SKM-1 (cell line): ENCODE measurements around the gene ABLIM2.

Source experiments
- DNase-seq: peaks from one replicate; lab custom pipeline; 2025; ENCODE audit not compliant: unreplicated experiment; lab: John Stamatoyannopoulos, UW

The ABLIM2 gene

DNA sequence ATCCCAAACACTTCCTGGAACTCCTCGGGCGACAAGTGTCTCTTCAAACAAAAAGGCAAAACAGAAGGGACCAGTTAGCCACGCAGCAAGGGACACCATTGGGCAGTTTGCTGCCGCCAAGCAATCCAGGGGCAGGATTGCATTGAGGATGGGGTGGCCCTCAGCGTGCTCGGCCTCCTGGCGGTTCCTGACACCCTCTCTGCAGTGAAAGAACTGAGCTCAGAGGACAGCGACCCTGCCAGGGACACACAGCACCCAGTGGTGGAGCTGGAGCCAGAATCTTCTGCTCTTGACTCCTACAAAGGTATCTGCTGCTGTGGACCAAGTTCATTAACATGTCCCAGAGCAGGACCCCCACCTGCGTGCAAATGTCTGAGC is 191.6 kb downstream of the ABLIM2 start:
- no peak for DNase-seq

- no peak for DNase-seq
Measured at GRCh38 chr4:7966281-7967062, 192.1 kb downstream of the ABLIM2 start.

GRCh38 chr4:7964890-7965662 is 193.5 kb downstream of the ABLIM2 start:
- DNase-seq = no peak

- DNase-seq = no peak
Measured at GRCh38 chr4:7964459-7964858, 194.2 kb downstream of the ABLIM2 start.

- DNase-seq = no peak
Measured at GRCh38 chr4:7963691-7964090, 194.9 kb downstream of the ABLIM2 start.

GRCh38 chr4:7962609-7963508 is 195.8 kb downstream of the ABLIM2 start:
- no peak for DNase-seq

DNA sequence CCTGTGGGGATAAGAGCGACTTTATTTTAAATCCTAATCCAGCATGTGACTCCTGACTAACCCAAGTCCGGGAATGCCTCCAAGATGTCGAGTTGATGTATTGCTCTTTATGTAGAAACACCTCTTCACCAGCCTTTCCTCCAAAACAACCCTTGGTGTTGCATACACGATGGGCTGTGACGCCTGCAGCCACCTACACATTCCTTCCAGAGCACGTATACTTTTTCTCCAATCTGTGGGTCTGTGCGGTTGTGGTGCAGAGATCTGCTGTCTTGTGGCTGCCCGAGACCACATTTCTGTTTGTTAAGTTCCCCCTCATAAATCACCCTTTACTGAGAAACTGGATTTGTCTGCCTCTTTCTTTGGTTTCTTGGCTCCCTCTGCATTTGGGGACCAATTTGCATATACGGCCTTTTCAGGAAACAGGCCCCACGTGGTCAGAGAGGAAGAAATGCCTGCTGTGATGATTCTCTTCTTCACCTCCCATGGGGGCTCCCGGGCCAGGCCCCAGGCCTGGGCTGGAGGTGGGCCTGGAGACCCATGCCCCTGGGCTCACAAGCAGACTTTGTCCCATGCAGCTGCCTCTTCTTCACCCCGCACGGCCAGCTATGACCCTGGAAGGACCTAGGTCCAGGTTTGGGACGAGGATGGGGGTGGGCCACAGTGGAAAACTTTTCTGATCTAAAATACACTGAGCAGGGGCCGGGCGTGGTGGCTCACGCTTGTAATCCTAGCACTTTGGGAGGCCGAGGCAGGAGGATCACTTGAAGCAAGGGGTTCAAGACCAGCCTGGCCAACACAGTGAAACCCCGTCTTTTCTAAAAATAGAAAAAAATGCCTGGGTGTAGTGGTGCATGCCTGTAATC is 197.6 kb downstream of the ABLIM2 start:
- DNase-seq = no peak

GRCh38 chr4:7960017-7960789 is 198.4 kb downstream of the ABLIM2 start:
- no peak for DNase-seq

GRCh38 chr4:7959078-7959477 is 199.5 kb downstream of the ABLIM2 start:
- DNase-seq = no peak

GRCh38 chr4:7956934-7957656 is 201.5 kb downstream of the ABLIM2 start:
- no peak for DNase-seq

DNA sequence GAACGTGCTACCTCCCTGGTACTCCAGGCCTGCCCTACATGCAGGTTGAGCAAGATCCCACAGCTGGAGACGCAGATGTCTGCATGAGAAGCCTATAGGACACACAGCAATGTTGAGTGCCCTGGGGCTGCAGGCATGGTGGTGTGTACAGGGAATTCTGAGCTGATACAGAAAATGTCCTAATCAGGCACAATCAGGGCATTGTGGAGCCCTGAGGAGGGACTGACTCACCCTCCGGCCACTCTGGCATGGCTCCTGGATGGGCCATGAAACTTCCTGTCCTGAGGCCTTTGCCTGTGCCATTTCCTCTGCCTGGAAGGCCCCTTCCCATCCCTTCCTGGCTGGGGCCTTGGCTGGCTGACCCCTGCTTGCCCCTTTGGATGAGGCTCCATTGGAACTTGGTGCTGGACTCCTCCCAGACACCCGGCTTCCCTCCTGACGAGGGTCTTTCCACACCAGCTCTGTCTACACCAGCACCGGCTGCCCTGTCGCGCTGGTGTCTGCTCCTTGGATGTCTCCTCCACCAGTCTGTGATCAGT is 202.3 kb downstream of the ABLIM2 start:
- no peak for DNase-seq

GRCh38 chr4:7955393-7955792 is 203.2 kb downstream of the ABLIM2 start:
- DNase-seq = no peak

DNA sequence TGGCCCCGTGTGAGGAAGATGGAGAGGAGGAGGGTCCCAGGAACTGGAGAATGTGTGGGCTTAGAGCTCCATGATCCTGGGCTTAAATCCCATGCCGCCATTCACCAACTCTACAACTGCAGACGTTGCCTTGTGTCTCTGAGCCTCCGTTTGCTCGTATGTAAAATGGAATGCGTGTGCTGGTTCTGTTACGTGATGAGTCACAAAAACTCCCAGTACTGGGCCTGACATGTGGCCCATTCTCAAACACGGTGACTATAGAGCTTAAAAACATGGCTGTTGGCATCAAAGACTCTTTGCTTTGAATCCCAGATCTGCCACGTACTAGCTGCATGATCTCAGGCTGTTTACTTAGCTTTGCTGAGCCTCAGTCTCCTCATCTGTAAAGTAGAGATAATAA is 206.0 kb downstream of the ABLIM2 start:
- no peak for DNase-seq

GRCh38 chr4:7950301-7951092 is 208.1 kb downstream of the ABLIM2 start:
- no peak for DNase-seq

- DNase-seq = no peak
Measured at GRCh38 chr4:7949759-7950158, 208.9 kb downstream of the ABLIM2 start.

- DNase-seq = no peak
Measured at GRCh38 chr4:7947927-7948326, 210.7 kb downstream of the ABLIM2 start.

DNA sequence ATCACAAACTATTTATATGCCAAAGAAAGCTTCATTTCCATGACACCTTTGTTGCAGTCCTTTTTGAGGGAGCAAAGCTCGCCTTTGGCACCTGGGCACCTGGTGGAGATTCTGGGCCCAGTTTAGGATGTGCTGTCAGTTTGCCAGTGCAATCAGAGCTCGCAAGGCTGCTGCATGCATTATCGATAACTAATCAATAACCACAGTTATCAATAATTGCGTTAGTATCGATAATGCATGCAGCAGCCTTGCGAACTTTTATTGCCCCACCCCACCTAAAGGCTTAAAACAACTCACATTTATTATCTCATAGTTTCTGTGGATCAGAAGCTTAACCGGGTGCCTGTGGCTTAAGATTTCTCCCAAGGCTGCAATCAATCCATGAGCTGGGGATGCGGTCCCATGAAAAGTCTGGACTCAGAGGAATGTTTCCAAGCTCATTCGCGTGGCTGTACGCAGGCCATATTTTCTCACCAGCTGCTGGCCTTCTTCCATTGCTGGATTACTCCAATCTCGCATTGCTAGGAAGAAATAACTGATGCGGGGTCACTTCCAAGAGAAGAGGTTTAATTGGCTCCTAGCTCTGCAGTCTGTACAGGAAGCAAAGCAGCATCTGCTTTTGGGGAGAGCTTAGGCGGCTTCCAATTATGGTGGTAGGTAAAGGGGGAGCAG is 212.8 kb downstream of the ABLIM2 start:
- no peak for DNase-seq
